Neural cell (in vitro differentiated cells): ENCODE data around the gene UHRF1. TPM values are rescaled to one million over a fixed set of nuclear protein-coding genes. Genes with fewer than 3 reads are reported as not detected.
"Not testable (repeated sequence)": the region's sequence is repeated elsewhere in the genome, so short reads cannot be mapped to it uniquely, and the experiment has no call there.

ENCODE experiments used
- H2AFZ ChIP-seq: fragments of 200-600, 300-800 bp; sonication (generic), shearing (Covaris generic); 2 replicates; pipeline ENCODE4 v1.6.0; 2014; ENCODE audit warnings: low read depth, mild to moderate bottlenecking, antibody characterized with exemption, low read length, moderate library complexity
- H3F3A ChIP-seq: fragments of 200-600 bp; shearing (Covaris generic); 2 replicates; pipeline ENCODE4 v1.6.1; 2016; ENCODE audit warnings: mild to moderate bottlenecking, moderate library complexity, mixed read lengths, antibody characterized with exemption, low read length; ENCODE audit not compliant: insufficient read depth, poor library complexity, severe bottlenecking
- H3K27ac ChIP-seq: fragments of 200-600, 300-800 bp; sonication (generic), shearing (Covaris generic); 2 replicates; pipeline ENCODE4 v1.5.1; 2014; ENCODE audit warnings: mild to moderate bottlenecking, low read length, moderate library complexity
- H3K27me3 ChIP-seq: fragments of 300-800, 200-600 bp; sonication (generic), shearing (Covaris generic); 2 replicates; pipeline ENCODE4 v1.6.0; 2014; ENCODE audit warnings: mild to moderate bottlenecking, low read depth, low read length, moderate library complexity; ENCODE audit not compliant: insufficient read depth
- H3K36me3 ChIP-seq: fragments of 300-800, 200-600 bp; sonication (generic), shearing (Covaris generic); 2 replicates; pipeline ENCODE4 v1.5.1; 2014; ENCODE audit warnings: mild to moderate bottlenecking, antibody characterized with exemption, low read length, moderate library complexity; ENCODE audit not compliant: insufficient read depth
- H3K4me2 ChIP-seq: fragments of 300-800, 200-600 bp; sonication (generic), shearing (Covaris generic); 2 replicates; pipeline ENCODE4 v1.6.0; 2014; ENCODE audit warnings: mild to moderate bottlenecking, low read length
- H3K4me3 ChIP-seq: fragments of 300-800, 200-600 bp; sonication (generic), shearing (Covaris generic); 2 replicates; pipeline ENCODE4 v1.5.1; 2014; ENCODE audit warnings: mild to moderate bottlenecking, low read length, moderate library complexity
- H3K79me2 ChIP-seq: fragments of 200-600 bp; shearing (Covaris generic); replicated peaks from 2 replicates; pipeline ENCODE4 v1.6.0; 2014; ENCODE audit warnings: mild to moderate bottlenecking, low read length, moderate library complexity; ENCODE audit not compliant: insufficient read depth
- H3K9ac ChIP-seq: fragments of 300-800, 200-600 bp; sonication (generic), shearing (Covaris generic); 2 replicates; pipeline ENCODE4 v1.6.1; 2016; ENCODE audit warnings: mild to moderate bottlenecking, low read length, mixed read lengths
- H3K9me2 ChIP-seq: fragments of 200-600 bp; shearing (Covaris generic); 2 replicates; pipeline ENCODE4 v1.6.1; 2016; ENCODE audit warnings: mild to moderate bottlenecking, low read length, mixed read lengths; ENCODE audit not compliant: insufficient read depth
- H3K9me3 ChIP-seq: fragments of 200-600, 300-800 bp; sonication (generic), shearing (Covaris generic); 2 replicates; pipeline ENCODE4 v1.6.1; 2016; ENCODE audit warnings: mild to moderate bottlenecking, mixed run types, low read length, moderate library complexity, mixed read lengths
- H4K20me1 ChIP-seq: fragments of 200-600 bp; shearing (Covaris generic); 2 replicates; pipeline ENCODE4 v1.6.1; 2016; ENCODE audit warnings: mild to moderate bottlenecking, mixed run types; ENCODE audit not compliant: insufficient read depth
- CTCF ChIP-seq: fragments of 450-650 bp; IDR thresholded peaks from 2 replicates; pipeline ENCODE4 v1.5.1; 2014; ENCODE audit warnings: antibody characterized with exemption, mild to moderate bottlenecking, moderate library complexity; ENCODE audit not compliant: poor library complexity, severe bottlenecking
- EP300 ChIP-seq: fragments of 450-650 bp; conservative IDR thresholded peaks from 2 replicates; pipeline ENCODE4 v1.6.1; 2014; ENCODE audit warnings: antibody characterized with exemption, mild to moderate bottlenecking, moderate library complexity; ENCODE audit not compliant: poor library complexity, severe bottlenecking
- EZH2 ChIP-seq: fragments of 200-600, 300-800 bp; shearing (Covaris generic), sonication (generic); IDR thresholded peaks from 2 replicates; pipeline ENCODE4 v1.6.1; 2014; ENCODE audit warnings: antibody characterized with exemption, low read length, borderline replicate concordance, mild to moderate bottlenecking; ENCODE audit not compliant: insufficient read depth, poor library complexity, severe bottlenecking
- MXI1 ChIP-seq: fragments of 450-650 bp; conservative IDR thresholded peaks from 2 replicates; pipeline ENCODE4 v1.6.1; 2014; ENCODE audit warnings: antibody characterized with exemption, mild to moderate bottlenecking; ENCODE audit not compliant: poor library complexity, severe bottlenecking
- POLR2AphosphoS5 ChIP-seq: IDR thresholded peaks from 2 replicates; pipeline ENCODE4 v1.6.1; 2012
- RAD21 ChIP-seq: fragments of 450-650 bp; conservative IDR thresholded peaks from 2 replicates; pipeline ENCODE4 v1.6.1; 2014; ENCODE audit warnings: antibody characterized with exemption, mild to moderate bottlenecking, moderate library complexity
- SMC3 ChIP-seq: fragments of 450-650 bp; conservative IDR thresholded peaks from 2 replicates; pipeline ENCODE4 v1.6.1; 2014; ENCODE audit warnings: antibody characterized with exemption, mild to moderate bottlenecking, moderate library complexity; ENCODE audit not compliant: poor library complexity
- TAF1 ChIP-seq: IDR thresholded peaks from 2 replicates; pipeline ENCODE4 v1.6.1; 2012; ENCODE audit warnings: low read depth
- polyA plus RNA-seq: library from polyadenylated mRNA; depleted of rRNA; stranded (reverse); fragments of >200 nt; gene quantifications from 2 replicates; pipeline ENCODE4 v1.2.3, GENCODE V29; 2014
- TF ChIP-seq, protein P1 (sequence below): IDR thresholded peaks from 2 replicates; pipeline ENCODE4 v1.6.1; 2012; ENCODE audit warnings: borderline replicate concordance

Gene UHRF1
- polyA plus RNA-seq, 1 donor from 2014 or later = 3.0 TPM

GRCh38 chr19:4896372-4896771 is 12.9 kb upstream of the UHRF1 start:
- no peaks in the 10 kb centered on the region for H3K36me3 ChIP-seq
- no peak overlapping the region for H3K4me3 ChIP-seq
- TF ChIP-seq POLR2AphosphoS5 (no peak), EP300 (no peak), EZH2 (no peak), CTCF (no peak), MXI1 (no peak), SMC3 (no peak), TAF1 (no peak), RAD21 (no peak)
- TF ChIP-seq, protein P1, sequence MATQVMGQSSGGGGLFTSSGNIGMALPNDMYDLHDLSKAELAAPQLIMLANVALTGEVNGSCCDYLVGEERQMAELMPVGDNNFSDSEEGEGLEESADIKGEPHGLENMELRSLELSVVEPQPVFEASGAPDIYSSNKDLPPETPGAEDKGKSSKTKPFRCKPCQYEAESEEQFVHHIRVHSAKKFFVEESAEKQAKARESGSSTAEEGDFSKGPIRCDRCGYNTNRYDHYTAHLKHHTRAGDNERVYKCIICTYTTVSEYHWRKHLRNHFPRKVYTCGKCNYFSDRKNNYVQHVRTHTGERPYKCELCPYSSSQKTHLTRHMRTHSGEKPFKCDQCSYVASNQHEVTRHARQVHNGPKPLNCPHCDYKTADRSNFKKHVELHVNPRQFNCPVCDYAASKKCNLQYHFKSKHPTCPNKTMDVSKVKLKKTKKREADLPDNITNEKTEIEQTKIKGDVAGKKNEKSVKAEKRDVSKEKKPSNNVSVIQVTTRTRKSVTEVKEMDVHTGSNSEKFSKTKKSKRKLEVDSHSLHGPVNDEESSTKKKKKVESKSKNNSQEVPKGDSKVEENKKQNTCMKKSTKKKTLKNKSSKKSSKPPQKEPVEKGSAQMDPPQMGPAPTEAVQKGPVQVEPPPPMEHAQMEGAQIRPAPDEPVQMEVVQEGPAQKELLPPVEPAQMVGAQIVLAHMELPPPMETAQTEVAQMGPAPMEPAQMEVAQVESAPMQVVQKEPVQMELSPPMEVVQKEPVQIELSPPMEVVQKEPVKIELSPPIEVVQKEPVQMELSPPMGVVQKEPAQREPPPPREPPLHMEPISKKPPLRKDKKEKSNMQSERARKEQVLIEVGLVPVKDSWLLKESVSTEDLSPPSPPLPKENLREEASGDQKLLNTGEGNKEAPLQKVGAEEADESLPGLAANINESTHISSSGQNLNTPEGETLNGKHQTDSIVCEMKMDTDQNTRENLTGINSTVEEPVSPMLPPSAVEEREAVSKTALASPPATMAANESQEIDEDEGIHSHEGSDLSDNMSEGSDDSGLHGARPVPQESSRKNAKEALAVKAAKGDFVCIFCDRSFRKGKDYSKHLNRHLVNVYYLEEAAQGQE = no peak
- no peaks in the 10 kb centered on the region for H3K9me3 ChIP-seq
- H3K4me2 ChIP-seq = no peak overlapping the region
- H4K20me1 ChIP-seq = no peaks in the 10 kb centered on the region
- no peak overlapping the region for H3K9ac ChIP-seq
- no peaks in the 10 kb centered on the region for H3K27me3 ChIP-seq
- H3K79me2 ChIP-seq = no peaks in the 10 kb centered on the region
- no peak overlapping the region for H2AFZ ChIP-seq
- no peaks in the 10 kb centered on the region for H3K9me2 ChIP-seq
- no peak overlapping the region for H3K27ac ChIP-seq
- H3F3A ChIP-seq = no peaks in the 10 kb centered on the region

DNA sequence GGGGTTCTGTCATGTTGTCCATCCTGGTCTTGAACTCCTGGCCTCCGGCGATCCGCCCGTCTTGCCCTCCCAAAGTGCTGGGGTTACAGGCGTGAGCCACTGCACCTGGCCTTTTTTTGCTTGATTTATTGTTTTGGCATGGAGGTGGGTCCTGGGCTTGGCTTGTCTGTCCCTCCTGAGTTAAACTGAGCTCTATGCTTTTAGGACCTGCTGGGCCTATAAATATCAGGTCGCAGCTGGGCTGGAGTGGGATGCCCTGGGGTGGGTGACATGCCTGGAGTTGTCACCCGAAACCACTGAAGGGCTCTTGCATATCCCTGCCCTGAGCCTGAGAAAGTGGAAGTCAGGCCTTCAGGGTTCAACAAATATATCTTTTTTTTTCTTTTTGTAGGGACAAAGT is 12.2 kb upstream of the UHRF1 start:
- H3K9me2 ChIP-seq = no peaks in the 10 kb centered on the region
- no peak overlapping the region for H3K9ac ChIP-seq
- H3K27ac ChIP-seq = no peak overlapping the region
- no peaks in the 10 kb centered on the region for H3K27me3 ChIP-seq
- H4K20me1 ChIP-seq = no peaks in the 10 kb centered on the region
- no peaks in the 10 kb centered on the region for H3K79me2 ChIP-seq
- no peak overlapping the region for H3K4me3 ChIP-seq
- H3K4me2 ChIP-seq = no peak overlapping the region
- no peaks in the 10 kb centered on the region for H3K36me3 ChIP-seq
- H3K9me3 ChIP-seq = no peaks in the 10 kb centered on the region
- no peaks in the 10 kb centered on the region for H3F3A ChIP-seq
- no peak overlapping the region for H2AFZ ChIP-seq
- no peak for TF ChIP-seq TAF1
- TF ChIP-seq SMC3 = no peak
- no peak for TF ChIP-seq RAD21
- TF ChIP-seq EP300 = no peak
- TF ChIP-seq EZH2 = no peak
- TF ChIP-seq CTCF = no peak
- TF ChIP-seq MXI1 = no peak
- TF ChIP-seq, protein P1 = no peak
- TF ChIP-seq POLR2AphosphoS5 = no peak

- H3F3A ChIP-seq, H3K27me3 ChIP-seq, H3K9me2 ChIP-seq, H2AFZ ChIP-seq, H3K27ac ChIP-seq, H3K9me3 ChIP-seq, H3K4me3 ChIP-seq, H3K4me2 ChIP-seq, H3K36me3 ChIP-seq, H3K9ac ChIP-seq, H4K20me1 ChIP-seq, H3K79me2 ChIP-seq: not testable (repeated sequence)
Observed at GRCh38 chr19:4900879-4901278, 8.4 kb upstream of the UHRF1 start.
